ENCODE measurements around the gene SLC29A2. TPM values are rescaled to one million over a fixed set of nuclear protein-coding genes. Genes with fewer than 3 reads are reported as not detected.
"Not testable (repeated sequence)": the region's sequence is repeated elsewhere in the genome, so short reads cannot be mapped to it uniquely, and the experiment has no call there.

SLC29A2 gene
- total RNA-seq, 1 donor from 2014 or later, result 10.2 TPM

DNA sequence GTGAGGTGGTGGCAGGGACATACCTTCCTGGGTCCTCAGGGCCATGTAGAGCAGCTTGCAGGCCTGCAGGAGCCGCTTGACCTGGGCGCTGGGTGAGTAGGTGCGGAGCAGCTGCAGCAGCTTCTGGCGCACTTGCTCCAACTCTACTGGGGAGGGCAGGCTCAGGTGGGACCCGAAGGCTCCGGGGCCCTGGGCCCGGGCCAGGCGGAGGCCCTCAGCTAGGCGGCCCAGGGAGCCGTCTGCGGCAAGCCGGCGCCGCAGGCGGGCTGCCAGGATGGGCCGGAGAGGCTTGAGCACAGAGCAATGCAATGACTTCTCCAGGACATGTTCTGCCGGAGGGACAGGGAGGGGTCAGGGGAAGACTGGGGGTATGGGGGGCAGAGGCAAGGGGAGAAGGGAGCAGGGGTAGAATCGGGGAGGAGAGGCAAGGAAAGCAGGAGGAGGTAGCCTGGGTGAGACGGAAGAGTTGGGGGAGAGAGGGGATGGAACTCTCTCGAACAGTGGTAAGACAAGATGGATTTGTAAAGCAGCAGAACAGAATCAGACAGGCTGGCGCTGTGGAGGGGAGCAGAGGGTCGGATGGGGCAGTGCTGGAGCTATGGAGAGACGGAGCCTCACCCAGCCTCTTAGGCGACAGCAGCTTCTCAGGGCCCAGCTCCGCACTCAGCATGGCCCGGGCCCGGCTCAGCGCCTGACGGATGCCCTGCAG is 37.5 kb downstream of the SLC29A2 start:
- no peak for DNase-seq

DNA sequence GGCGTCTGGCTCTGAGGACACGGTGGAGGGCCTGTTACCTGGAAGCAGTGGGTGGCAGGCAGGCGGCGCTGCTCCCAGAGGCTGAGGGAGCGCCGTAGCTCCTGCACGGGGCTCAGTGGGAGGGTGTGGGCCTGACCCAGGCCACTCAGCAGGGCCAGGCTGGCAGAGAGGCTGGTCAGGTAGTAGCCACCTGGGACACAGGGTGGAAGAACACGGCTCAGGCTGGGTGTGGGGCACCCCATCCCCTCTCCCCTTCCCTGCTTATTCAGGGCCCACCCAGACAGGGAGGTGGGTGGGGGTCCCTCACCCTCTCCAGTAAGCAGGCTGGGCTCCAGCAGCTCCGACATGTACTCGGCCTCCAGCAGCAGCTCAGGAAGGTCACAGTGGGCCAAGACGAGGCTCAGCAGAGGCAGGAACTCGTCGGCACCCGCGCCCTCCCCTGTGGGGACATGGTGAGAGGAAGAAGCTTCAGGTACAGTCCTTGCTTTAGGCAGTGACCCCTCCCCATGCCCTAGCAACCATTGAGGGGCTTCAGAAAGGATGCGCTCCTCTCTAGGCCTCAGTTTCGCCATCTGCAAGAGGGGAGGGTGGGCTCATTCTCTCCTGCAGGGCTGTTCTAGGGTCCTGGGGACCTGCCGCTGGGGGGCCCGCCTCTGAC is 38.2 kb downstream of the SLC29A2 start:
- DNase-seq, result no peak

DNA sequence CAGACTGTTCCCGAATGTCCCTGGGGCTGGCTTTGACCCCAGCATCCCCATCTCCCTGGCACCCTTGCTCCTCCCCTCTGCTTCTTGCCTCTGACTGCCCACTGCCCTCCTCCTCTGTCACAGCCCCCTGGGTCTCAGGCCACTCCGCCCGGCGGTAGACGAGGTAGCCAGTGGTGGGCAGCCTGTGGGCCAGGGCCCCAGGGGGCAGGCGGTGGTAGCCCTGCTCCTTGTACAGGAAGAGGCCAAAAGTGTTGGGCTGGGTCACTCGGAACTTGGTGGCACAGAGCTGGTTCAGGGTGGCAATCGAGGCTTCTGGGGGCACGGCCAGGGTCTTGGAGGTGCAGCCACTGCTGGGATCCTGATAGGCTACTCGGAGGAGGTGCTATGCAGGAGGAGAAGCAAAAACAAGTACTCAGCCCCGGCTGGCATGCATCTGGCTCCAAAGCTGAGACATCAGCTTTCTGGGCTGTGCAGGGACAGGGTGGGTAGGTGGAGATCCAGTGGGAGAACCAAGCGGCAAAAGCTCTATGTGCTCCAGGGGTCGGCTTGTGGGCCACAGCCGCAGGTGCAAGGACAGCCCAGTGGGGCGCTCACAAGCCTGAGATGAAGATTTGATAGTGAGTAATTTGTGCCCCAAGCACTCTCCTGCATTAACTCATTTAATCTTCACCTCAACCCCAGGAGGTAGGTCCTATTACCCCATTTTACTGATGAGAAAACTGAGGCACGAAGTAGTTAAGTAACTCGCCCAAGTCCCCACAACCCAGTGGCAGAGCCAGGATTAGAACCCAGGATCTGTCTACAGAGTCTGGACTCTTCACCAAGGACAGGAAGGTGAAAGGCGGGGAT is 39.0 kb downstream of the SLC29A2 start:
- DNase-seq, result no peak

DNA sequence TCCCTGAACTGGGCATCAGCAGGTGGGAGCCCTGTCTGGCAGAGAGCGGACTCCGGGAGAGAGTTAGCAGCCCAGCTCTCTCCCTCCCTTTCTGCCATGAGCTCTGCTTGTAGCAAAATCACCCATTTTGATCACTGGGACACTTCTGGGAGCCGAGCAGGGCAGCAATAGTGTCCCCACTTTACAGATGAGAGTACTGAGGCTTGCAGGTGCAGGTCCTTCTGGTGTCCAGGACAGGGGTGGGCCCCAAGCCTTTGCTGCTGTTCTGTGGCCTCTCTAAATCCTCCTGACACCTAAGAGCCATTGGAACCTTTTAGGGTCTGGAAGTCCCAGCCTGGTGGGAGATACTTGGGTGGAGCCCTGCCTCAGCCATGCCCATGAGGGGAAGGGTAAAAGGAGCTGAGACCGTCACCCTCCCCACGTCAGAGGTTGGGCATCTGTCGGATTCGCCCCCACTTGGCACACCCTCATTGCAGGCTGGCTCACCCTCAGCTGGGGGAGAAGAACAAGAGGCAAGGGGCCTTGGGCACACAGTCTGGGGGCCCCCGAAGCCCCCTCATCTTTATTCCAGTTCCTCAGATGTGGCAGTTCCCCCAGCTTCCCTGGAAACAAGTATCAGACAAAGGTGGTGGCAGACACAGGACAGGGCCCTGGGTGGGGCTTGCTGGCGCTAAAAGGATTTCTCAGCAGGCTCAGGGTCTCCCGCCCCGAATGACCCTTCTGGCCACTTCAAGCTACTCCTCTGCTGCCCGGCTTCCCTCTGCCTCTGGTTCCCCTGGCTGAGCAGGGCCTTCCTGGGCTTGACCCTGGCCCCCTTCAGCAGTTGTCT is 39.8 kb downstream of the SLC29A2 start:
- no peak for DNase-seq

DNA sequence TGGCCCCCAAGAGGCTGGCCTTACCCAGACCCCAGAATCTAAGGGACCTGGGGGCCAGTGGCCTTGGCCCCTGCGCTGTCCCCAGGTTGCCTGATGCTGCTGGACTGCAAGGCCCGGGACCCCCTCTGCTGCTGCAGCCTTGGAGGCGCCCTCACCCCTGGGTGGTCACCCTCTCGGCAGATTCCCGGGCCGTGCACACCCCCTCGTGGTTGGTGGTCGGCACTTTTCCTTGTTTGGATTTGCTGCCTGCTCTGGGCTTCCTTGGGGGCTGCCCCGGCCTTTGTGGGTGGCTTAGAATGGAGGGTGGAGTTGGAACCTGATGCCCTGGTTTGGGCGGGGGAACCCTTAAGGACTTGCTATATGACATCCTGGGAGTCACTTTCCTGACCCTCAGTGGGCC is 40.6 kb downstream of the SLC29A2 start:
- no peak for DNase-seq

DNA sequence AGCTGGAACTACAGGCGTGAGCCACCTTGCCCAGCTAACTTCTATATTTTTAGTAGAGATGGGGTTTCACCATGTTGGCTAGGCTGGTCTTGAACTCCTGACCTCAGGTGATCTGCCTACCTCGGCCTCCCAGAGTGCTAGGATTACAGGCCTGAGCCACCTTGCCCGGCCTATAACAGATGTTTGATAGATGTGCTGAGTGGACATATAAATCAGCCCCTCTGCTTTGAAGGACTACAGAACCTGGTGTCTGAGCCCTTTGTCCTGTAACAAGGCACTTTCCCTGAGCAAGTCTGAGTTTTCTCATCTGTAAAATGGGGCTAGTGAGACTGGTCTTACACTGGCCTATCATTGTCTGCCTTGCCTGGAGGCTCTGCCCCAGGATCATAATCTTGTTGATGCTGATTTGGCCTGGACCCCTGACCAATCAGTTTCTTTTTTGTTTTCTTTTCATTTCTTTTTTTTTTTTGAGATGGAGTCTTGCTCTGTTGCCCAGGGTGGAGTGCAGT is 42.3 kb downstream of the SLC29A2 start:
- DNase-seq, result no peak

DNA sequence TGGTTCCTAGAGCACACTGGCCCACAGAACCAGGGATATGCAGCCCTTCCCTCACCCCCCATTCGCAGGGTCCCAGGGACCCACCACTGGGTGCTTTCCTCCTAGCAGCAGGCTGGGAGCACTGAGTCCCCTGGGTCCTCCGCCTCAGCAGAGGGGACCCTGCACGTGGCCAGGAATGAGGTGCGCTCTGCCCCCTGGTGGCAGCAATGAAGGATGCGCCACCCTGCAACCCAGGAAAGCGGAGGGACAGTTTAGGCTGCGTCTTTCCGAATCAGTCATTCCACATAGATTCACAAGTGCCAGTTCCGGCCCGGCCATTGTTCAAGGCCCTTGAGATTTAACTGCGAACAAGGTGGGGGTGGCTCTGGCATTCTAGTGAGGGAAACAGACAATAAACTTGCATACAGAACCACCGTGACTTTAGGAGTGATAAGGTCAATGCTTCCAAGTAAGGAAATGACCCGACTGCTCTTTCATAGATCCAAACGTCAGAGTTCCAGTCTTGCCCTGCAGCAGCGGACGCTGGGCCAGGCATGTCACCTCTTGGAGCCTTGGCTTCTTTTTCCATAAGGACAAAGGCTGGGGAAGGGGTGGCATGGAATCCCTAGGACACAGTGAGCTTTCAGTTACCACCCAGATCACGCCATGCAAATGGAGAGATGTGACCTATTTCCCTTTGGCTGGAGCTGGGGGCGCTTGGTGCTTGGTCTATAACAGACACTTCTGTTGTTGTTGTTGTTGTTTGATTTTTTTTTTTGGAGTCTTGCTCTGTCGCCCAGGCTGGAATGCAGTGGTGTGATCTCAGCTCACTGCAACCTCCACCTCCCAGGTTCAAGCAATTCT is 43.0 kb downstream of the SLC29A2 start:
- peak; percentile 84 for DNase-seq

DNA sequence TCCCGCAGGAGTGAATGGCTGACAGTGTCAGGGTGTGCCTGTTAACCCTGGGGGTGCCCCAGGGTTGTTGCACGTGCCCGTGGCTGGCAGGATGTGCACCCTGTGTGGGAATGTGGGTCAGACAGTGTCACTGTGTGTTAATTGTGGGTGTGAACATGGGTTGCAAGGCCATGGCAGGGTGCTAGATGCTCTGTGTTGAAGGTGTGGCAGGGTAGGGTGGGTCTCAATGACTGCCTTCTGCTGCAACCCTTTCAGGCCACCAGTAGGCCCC is 43.6 kb downstream of the SLC29A2 start:
- DNase-seq, result no peak

DNA sequence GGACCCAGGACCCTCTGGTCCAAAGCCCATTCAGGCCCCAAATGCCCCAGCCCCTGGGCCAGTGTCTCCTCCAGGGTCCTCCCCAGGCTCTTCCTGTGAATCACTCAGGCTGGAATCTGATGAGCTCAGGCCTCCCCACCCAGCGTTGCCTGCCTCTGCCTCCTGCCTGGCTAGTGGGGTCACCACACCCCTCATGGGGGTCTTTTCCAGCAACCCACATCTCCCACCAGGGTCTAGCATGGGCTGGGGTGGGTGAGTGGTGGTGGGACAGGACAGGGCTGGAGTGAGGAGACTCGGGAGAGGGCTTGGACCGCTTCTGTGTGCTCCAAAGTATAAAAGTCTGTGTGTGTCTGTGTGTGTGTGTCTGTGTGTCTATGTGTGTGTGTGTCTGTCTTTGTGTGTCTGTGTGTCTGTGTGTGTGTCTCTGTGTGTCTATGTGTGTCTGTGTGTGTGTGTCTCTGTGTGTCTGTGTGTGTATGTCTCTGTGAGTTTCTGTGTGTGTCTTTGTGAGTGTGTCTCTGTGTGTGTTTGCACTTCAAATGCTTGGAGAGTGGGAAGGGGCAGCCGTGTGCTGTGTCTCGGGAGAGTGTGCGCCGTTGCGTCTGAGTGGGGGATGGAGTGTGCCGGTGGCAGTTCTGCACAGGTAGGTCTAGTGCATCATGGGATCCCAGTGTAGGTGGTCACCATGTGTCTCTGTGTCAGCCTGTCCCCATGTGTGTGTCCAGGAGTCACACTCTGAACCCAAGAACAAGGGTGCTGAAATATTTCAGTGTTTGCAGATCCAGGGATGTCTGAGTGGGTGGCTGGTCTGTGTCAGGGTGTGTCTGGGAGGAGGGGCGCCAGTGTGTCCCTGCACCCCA is 44.2 kb downstream of the SLC29A2 start:
- no peak for DNase-seq

DNA sequence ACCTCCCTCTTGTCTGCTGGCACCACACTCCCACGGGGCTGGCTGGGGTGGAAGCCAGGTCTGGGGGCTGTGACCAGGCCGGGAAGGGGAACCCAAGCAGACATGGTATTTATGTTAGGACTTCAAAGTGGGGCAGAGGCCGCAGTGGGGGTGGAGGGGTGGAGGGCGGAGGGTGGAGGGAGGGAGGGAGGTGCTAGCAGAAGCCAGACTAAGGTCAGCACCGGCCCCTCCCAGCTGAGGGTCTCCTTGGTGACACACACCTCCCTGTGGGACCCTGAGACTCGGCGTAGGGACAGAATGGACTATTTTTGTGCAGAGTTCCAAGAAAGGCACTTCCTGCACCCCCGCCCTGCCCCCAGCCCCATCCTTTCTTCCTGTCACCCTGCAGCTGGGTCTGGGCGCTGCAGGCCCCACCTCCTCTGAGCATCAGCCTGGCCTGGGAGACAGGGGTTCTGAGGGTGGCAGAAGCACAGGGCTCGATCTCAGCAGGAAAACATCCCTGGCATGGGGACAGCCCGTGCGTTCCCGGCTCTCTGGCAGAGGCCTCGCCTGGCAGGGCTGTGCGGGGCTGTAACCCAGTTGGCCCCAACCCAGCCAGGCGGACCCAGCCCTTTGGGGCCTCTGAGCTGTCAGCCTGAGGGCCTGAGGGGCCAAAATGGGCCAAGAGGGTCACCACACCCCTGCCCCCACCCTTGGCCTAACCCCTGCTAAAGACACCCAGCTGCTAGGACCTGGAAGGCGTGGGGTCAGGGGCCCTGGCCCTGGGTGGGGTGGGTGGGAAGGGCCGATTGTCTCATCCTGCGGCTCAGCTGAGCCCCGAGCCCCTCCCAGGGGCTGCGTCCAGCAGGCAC is 45.1 kb downstream of the SLC29A2 start:
- DNase-seq, result peak; percentile 33

DNA sequence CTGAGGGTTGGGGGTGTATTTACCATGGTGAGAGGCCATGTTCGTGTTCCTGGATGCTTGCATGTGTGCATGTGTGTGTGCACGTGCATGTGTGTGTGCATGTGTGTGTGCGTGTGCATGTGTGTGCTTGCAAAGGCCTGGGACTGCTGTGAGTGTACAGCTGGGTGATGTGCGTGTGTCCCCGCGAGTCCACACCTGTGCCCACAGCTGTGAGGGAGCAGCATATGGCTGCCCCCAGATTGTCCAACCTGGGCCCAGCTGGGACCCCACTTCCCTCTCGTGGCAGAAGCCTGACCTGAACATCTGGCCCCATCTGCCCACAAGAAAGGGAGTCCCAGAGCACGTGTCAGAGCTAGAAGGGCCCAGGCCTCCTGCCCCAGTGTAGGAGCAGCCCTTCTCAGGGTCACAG is 46.3 kb downstream of the SLC29A2 start:
- no peak for DNase-seq

DNA sequence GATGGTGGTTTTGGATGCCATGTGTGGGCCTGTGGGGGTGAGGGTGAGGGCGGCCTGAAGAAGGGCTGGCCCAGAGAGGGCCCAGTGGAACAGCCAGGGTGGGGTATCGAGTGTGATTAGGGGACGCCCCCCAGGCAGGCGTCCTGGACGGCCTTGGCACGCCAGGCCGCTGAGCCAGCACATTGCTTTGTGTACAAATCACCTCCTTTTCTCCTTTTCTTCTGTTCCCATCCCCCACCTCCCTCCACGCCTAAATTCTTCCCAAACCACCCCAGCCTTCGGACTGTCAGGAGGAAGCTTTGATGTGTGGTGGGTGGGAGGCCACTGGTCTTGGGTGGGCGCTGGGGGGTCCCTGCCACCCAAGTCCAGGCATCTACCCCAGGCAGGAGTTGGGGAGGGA is 46.9 kb downstream of the SLC29A2 start:
- no peak for DNase-seq

DNA sequence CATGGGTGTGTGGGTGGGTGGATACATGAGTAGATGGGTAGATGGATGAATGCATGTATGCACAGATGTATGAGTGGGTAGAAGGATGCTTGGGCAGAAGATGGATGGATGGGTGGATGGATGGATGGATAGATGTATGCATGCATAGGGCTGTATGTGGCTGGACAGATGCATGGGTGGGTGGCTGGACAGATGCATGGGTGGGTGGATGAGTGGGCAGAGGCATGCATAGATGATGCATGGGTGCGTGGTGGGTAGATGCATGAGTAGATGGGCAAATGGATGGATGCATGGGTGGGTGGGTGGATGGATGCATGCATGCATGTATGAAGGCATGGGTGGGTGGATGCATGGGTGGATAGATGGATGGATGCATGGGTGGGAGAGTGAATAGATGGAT is 47.9 kb downstream of the SLC29A2 start:
- DNase-seq, result no peak

DNA sequence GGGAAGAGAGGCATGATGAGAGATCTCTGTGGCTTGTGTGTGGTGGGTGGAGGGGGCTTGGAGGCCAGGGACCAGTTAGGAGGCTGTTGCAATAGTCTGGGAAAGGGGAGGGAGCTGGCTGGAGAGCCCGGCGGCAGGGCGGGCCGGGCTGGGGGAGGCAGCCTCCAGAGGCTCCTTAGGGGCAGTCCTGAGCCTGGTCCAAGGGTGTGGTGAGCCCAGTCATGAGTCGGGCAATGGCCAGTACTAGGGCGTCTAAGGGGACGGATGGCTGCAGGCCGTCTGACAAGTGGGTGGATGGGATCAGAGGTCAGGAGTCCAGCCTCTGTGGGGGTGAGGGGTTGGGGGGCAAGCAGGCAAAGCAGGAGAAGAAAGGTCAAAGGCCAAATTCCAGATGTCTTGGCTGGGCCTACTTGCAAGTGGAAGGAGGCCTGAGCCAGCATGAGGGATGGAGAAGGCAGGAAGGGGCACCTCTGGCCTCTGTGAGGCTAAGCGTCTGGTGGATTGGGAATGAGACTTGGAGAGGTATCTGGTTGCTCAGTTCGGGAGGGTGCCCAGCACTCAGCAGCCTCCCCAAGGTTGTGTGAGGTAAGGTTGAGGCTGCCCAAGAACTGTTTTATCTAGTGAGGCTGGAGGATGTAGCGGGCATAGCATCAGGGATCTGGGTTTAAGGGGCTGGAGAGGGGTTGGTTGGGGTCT is 48.7 kb downstream of the SLC29A2 start:
- no peak for DNase-seq

DNA sequence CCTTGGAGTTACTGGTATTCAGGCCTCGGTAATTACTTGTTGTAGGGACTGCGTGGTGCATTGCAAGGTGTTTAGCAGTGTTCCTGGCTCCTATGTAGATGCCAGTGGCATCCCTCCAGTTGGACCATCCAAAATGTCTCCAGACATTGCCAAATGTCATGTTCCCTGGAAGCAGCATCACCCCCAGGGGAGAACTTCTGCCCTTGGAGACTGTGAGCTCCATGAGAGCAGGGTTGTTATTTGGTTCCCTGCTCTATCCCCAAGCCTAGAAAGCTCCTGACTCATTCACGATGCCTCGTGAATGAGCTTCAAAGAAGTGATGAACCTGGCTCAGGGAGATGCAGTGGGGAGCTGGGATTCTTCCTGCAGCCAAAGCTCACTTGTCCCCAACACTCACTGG is 50.0 kb downstream of the SLC29A2 start:
- DNase-seq, result no peak

DNA sequence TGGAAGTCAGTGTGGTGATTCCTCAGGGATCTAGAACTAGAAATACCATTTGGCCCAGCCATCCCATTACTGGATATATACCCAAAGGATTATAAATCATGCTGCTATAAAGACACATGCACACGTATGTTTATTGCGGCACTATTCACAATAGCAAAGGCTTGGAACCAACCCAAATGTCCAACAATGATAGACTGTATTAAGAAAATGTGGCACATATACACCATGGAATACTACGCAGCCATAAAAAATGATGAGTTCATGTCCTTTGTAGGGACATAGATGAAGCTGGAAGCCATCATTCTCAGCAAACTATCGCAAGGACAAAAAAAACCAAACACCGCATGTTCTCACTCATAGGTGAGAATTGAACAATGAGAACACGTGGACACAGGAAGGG is 50.8 kb downstream of the SLC29A2 start:
- not testable (repeated sequence) for DNase-seq

DNA sequence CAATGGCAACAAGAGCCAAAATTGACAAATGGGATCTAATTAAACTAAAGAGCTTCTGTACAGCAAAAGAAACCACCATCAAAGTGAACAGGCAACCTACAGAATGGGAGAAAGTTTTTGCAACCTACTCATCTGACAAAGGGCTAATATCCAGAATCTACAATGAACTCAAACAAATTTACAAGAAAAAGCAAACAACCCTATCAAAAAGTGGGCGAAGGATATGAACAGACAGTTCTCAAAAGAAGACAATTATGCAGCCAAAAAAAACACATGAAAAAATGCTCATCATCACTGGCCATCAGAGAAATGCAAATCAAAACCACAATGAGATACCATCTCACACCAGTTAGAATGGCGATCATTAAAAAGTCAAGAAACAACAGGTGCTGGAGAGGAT is 51.3 kb downstream of the SLC29A2 start:
- DNase-seq, result not testable (repeated sequence)

DNA sequence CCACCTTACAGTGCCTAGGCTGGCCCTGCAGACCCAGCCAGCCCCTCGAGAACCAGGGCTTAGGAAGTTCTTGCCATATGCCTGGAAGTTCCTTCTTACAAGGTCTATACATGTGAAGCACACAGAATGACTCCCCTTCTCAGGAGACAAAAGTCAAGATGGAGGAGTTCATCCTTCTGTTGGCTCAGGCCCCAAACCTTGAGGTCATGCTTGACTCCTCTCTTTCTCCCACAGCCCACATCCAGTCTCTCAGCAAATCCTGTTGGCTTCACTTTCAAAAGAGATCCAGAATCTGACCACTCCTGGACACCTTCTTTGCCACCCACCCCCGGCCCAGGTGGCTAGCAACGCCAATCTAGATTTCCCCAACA is 53.0 kb downstream of the SLC29A2 start:
- DNase-seq, result no peak
